ENCODE measurements around the gene SURF4. TPM values are rescaled to one million over a fixed set of nuclear protein-coding genes. Genes with fewer than 3 reads are reported as not detected.

Gene SURF4
- total and polyA plus RNA-seq, 2 of the 13 experiments (the other 11 are each of a cell fraction or from before 2014, with no cell fraction given): 220 to 265 TPM

DNA sequence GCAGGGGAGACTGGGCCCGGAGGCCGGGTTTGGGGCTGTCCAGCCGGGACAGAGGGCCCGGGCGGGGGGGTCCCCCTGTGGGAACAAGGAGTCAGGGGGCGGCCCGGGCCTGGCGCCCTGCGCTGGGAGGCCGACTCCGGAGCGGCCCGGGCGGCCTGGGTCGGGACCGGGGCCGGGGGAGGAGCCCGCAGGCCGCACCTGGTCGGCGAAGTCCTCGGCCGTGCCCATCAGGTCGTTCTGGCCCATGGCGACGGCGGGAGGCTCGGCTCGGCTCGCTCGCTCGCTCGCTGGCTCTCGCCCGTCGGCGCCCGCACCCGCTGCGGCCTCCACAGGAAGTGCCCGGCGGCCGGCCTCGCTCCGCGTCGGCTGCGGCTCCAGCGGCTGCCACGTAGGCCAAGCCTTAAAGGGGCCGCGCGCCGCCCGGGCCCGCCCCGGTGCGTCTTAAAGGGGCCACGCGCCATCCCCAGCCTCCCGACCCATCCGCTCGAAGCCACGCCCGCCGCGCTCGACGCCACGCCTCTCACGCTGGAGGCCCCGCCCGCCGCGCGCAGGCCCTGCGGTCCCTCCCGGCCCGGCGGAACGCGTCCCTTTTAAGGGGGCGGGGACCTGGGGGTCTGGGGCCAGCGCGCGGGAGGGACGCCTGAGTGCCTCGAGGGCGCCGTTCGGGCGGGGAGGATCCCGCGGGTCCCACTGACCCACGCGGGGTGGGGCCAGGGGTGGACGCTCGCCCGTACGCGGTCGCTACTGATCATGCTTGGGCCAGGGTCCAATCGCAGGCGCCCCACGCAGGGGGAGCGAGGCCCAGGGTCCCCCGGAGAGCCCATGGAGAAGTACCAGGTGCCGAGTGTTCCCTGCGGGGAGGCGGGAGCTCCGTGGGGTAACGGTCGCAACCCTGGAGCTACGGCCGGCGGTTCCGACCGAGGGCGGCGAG lies at the start of gene SURF4, which contains the start of gene STKLD1 (continued):
- TF ChIP-seq ZNF329 (CRISPR knock-in tag; IDR thresholded peaks at IDR 0.05; ENCODE audit: low read depth) (no peak), ZNF230 (CRISPR knock-in tag; IDR thresholded peaks at IDR 0.05) (no peak; the same call in 1 of the 2 replicates), TCF7L2 (IDR thresholded peaks at IDR 0.05; ENCODE audit: low read depth, low read length) (no peak), HNRNPK (IDR thresholded peaks at IDR 0.05; ENCODE audit: low read depth, low read length, poor library complexity, severe bottlenecking) (peak; percentile 33), ZNF781 (CRISPR knock-in tag; IDR thresholded peaks at IDR 0.05; ENCODE audit: borderline replicate concordance, not compliant biosample characterization) (no peak), SNAI1 (CRISPR knock-in tag; IDR thresholded peaks at IDR 0.05; ENCODE audit: borderline replicate concordance) (no peak), CBX5 (CRISPR knock-in tag; IDR thresholded peaks at IDR 0.05; ENCODE audit: borderline replicate concordance) (no peak), SMAD3 (CRISPR knock-in tag; IDR thresholded peaks at IDR 0.05) (no peak), ZBTB7B (CRISPR knock-in tag; IDR thresholded peaks at IDR 0.05) (peak; percentile 76; the same call in 1 of the 2 replicates), ZNF432 (CRISPR knock-in tag; IDR thresholded peaks at IDR 0.05; ENCODE audit: borderline replicate concordance) (no peak), ZFP36L2 (CRISPR knock-in tag; IDR thresholded peaks at IDR 0.05) (no peak), ZNF724P (CRISPR knock-in tag; IDR thresholded peaks at IDR 0.05; ENCODE audit: borderline replicate concordance) (peak; percentile 61; the same call in 1 of the 2 replicates), ARNT2 (CRISPR knock-in tag; IDR thresholded peaks at IDR 0.05; ENCODE audit: low read depth) (peak; percentile 90; the same call in 1 of the 2 replicates), TEAD3 (CRISPR knock-in tag; optimal IDR thresholded peaks at IDR 0.05; ENCODE audit: borderline replicate concordance) (peak; percentile 20), HES4 (CRISPR knock-in tag; IDR thresholded peaks at IDR 0.05; ENCODE audit: borderline replicate concordance) (0 out of 2 replicates have a peak, but pooled peaks have one; percentile 36), NFYB (CRISPR knock-in tag; IDR thresholded peaks at IDR 0.05) (peak; percentile 69), PTBP1 (IDR thresholded peaks at IDR 0.05; ENCODE audit: low read depth, low read length, poor library complexity, severe bottlenecking) (no peak), NFIC (IDR thresholded peaks at IDR 0.05; ENCODE audit: low read length) (no peak), ZNF556 (CRISPR knock-in tag; IDR thresholded peaks at IDR 0.05; ENCODE audit: borderline replicate concordance) (no peak)
- TF ChIP-seq, protein P1, sequence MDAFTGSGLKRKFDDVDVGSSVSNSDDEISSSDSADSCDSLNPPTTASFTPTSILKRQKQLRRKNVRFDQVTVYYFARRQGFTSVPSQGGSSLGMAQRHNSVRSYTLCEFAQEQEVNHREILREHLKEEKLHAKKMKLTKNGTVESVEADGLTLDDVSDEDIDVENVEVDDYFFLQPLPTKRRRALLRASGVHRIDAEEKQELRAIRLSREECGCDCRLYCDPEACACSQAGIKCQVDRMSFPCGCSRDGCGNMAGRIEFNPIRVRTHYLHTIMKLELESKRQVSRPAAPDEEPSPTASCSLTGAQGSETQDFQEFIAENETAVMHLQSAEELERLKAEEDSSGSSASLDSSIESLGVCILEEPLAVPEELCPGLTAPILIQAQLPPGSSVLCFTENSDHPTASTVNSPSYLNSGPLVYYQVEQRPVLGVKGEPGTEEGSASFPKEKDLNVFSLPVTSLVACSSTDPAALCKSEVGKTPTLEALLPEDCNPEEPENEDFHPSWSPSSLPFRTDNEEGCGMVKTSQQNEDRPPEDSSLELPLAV (CRISPR knock-in tag; conservative IDR thresholded peaks at IDR 0.05; ENCODE audit: low read depth): no peak
- TF ChIP-seq, protein P2, sequence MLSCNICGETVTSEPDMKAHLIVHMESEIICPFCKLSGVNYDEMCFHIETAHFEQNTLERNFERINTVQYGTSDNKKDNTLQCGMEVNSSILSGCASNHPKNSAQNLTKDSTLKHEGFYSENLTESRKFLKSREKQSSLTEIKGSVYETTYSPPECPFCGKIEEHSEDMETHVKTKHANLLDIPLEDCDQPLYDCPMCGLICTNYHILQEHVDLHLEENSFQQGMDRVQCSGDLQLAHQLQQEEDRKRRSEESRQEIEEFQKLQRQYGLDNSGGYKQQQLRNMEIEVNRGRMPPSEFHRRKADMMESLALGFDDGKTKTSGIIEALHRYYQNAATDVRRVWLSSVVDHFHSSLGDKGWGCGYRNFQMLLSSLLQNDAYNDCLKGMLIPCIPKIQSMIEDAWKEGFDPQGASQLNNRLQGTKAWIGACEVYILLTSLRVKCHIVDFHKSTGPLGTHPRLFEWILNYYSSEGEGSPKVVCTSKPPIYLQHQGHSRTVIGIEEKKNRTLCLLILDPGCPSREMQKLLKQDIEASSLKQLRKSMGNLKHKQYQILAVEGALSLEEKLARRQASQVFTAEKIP (CRISPR knock-in tag; IDR thresholded peaks at IDR 0.05; ENCODE audit: borderline replicate concordance): no peak
- TF ChIP-seq, protein P3, sequence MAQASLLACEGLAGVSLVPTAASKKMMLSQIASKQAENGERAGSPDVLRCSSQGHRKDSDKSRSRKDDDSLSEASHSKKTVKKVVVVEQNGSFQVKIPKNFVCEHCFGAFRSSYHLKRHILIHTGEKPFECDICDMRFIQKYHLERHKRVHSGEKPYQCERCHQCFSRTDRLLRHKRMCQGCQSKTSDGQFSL (CRISPR knock-in tag; IDR thresholded peaks at IDR 0.05): 0 out of 2 replicates have a peak, but pooled peaks have one; percentile 14
- TF ChIP-seq, protein P4, sequence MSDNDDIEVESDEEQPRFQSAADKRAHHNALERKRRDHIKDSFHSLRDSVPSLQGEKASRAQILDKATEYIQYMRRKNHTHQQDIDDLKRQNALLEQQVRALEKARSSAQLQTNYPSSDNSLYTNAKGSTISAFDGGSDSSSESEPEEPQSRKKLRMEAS (IDR thresholded peaks at IDR 0.05): peak; percentile 95
- TF ChIP-seq, protein P5, sequence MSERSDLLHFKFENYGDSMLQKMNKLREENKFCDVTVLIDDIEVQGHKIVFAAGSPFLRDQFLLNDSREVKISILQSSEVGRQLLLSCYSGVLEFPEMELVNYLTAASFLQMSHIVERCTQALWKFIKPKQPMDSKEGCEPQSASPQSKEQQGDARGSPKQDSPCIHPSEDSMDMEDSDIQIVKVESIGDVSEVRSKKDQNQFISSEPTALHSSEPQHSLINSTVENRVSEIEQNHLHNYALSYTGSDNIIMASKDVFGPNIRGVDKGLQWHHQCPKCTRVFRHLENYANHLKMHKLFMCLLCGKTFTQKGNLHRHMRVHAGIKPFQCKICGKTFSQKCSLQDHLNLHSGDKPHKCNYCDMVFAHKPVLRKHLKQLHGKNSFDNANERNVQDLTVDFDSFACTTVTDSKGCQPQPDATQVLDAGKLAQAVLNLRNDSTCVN (CRISPR knock-in tag; IDR thresholded peaks at IDR 0.05; ENCODE audit: borderline replicate concordance): no peak
